ENCODE measurements around the gene NUDT12.

The NUDT12 gene

DNA sequence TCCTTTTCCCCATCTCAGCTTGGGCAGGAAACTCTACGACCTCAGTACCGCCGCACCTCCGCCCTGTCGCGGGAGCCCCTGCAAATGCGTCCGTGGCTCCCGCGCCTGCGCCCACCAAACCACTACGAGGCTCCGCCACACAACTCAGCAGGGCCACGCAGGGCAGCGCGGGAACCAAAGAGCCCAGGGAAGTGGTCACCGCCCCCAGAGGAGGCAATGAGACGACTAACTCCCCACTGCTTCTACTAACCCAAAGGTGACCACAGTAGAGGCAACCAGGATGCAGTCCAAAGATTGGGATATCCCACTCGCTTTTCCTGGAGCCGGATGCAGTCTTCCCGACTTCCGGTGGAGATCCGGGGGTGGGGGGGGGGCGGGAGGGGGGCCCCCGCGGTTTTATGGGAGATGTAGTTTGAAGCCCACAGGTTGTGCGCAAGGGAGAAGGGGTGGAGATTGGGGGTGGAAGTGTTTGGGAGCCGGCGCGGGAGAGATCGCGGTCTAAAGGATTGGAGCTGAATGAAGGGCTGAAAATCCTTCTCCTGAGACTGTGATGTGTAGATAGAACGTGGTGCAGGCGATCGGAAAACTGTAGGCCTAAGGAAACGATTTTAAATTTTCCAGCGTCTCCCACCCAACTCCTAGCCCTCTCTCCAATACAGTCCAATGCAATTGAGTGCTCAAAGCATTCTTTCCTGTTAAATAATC lies at the start of gene NUDT12:
Gene NUDT12, minus strand, starts transcription at position 337 of the 705 bp plus-strand sequence. CDS start 2,541 bp downstream, outside the sequence.
- peak; percentile 79 for DNase-seq

DNA sequence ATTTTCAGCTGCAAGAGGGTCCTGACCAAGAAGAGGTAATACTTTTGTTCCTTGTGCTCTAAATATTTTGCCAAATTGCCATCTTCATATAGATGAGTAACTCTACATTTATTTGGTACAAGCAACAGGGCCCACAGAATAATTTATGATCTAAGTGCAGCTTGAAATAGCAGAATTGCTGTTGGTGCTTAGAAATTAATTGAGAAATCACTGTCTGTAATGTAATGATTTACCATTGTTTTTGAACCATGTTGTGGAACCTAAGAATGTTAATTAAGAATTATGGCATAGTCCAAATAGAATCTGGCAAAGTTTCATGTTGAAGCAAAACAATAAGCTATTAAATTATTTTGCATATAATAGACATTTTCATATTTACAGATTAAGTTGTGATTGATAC lies 44.8 kb upstream of the NUDT12 start:
- no peak for DNase-seq

DNA sequence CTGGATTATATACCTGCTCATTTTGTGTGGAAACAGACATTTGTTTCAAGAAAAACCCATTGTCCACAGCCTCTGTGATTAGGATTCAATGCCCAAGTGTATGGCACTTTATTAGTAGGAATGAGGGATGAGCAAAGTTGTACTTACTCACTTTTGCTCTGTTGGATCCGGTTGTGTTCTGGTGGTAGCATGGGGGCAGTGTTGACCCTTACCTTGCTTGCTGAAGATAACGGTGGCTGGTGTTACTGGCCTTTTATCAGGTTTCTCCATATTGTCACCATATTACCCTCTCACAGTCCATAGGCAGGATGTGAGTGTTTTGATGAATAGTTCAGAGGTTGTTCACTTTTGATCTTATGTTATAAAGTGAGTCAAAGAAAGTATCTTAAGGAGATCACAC lies 42.7 kb upstream of the NUDT12 start:
- DNase-seq: no peak

DNA sequence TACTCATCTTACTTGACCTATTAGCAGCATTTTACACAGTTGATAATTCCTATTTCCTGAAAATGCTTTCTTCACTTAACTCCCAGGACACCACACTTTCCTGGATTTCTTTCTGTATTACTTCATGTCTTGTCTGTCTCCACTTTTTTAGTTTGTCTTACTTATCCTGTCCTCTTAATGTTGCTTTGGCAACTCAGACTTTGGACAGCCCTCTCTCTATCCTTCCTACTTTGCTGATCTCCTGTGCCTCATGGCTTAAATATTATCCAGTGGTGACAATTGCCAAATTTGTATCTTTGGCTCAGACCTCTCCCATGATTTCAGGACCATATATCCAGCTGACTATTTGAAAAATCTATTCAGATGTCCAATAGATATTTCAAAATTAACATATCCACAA lies 39.8 kb upstream of the NUDT12 start:
- DNase-seq: no peak

DNA sequence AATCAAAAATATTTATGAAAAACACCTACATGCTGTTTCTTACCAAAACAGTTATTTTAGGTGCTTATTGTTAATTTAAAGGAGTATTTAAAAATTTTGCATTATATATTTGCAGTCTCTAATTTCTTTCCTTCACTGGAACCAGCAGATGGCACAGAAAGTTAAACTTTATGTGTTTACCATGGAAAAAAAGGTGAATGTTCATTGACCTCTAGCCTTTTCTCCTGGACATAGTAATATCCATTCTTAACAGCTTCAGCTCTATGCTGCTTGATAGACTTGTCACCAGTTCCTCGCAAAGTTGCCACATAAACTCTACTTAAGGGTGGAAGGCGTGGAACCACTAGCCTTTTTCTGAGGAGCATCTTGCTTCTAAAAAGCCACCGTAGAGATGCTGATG lies 38.7 kb upstream of the NUDT12 start:
- no peak for DNase-seq

DNA sequence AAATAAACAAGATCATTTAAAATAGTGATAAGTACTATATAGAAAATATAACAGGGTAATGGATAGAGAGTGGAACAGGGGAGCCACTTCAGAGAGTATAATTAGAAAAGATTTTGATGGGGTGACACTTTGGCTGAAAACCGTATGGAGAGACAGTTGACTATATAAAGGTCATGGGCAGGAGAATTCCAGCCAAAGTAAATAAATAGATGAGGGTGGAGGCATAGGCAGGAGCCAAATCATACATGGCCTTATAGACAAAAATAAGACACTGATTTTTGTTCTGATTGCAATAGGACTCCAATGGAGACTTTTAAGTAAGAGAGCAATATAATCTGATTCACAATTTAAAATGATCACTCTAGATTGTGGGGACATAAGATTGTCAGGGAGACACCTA lies 37.5 kb upstream of the NUDT12 start:
- no peak for DNase-seq

DNA sequence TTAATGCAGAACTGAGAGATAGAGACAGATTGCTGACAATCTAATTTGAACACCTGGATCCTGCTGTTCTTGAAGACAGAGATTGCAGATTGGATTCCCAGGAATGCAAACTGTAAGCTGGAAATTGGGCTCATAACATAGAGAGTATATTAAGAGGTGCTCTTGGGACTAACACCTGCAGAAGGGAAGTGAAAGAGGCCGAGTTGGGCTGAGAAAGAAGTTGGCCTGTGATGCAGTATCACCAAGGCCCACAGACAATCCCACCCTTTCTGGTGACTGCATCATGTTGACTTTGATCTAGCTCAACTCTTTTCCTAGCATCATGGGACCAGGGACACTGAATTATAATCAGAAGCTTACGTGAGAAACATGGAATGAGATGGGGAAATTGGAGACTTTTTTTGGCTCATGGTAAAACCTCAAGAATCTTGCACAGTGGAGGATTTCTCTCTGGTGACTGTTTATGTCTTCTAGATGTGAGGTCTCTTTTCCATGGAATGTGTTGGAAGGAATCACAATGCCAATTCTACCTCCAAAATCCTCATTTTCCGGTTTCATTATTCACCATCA lies 36.5 kb upstream of the NUDT12 start:
- no peak for DNase-seq

DNA sequence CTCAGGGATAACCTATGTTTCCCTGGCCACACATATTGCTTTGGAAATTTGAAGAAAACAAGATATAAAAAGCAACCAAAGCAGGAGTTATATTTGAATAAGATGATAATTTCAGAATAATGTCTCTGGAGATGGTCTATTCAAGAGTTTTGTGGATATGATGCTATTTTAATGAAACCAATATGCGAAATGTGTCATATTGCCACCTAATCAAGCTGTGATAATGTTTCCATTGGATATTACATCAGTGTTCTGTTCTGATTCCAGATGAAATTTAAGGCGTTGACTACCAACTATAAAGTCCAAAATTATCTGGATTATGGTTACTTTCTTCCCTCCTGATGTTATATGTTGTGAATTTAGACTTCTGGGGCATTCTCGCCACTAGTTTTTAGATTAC lies 27.6 kb upstream of the NUDT12 start:
- DNase-seq: no peak

DNA sequence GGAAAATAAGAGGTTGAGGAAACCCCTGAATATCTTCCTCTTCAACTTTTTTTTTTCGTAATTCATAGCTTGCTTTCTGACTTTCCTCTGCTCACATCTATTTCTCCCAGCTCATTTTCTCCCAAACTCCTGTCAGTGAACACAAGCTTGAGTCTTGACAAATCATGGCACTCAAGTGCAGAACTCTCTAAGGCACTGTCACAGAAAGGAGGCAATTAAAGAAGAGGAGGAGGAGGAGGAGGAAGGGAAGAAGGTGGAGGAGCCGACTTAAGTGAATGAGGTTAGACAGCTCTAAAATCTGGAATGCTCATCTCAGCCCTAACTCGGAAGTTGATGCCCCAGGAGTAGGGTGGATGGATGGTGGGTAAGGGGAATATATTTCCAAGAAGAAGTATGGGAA lies 27.2 kb upstream of the NUDT12 start:
- DNase-seq: no peak

DNA sequence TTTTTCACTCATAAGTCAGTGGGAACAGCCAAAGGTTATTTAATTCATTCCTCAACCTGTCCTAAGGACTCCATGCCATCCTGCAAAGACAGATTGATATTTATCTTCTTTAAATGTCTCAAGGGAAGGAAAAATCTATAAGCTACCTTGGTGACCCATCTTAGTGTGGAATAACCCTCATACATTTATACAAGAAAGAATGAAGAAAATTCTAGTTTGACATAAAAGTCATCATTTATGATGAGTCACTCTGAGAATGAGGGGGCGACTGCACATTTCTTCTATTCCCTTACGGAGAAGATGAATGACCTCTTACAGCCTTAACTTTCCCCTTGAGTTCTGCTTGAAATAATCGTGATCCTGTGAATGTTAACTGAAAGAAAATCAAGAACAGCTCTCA lies 26.8 kb upstream of the NUDT12 start:
- no peak for DNase-seq

DNA sequence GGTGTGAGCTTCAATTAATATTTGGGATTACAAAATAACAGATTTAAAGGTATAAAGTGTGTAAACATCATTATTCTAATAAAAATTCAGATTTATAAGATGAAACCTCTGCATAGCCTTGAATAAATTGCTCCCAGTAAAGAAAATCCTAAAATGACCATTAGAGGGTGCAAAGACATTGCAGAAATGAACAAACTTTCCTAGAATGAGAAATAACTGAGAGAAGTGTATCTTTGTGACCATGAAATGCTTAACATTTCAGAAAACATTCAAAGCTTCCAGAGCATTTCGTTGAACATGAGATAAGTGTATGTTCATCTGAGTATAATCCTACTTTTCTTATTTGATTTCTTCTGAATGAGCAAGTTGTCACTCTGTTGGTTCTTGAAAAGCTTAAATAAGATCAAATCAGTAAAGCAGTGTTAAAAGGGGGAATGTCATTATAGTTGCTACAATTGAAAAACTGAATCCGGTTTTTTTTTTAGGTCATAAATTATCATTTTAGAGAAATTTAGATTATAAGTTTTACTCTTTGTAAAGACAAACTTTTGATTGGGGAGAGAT lies 24.7 kb upstream of the NUDT12 start:
- peak; percentile 12 for DNase-seq

DNA sequence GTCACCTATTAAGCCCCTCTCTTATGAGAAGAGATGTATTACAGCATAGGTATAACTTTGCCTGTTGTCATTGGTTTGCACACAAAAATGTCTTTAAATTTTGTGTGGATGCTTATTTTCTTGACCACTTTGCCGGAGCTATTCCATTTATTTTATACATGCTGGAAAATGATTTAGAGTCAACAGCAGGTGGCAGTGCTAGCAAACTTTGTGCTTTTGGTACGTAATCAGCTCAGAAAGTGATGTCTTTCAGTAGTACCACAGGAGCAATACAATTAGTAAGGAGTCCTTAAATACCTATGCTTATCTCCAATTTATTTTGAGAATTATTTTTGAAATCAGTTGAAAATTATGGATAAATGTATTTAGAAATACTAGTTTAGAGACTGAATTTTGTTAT lies 19.8 kb upstream of the NUDT12 start:
- peak; percentile 47 for DNase-seq

DNA sequence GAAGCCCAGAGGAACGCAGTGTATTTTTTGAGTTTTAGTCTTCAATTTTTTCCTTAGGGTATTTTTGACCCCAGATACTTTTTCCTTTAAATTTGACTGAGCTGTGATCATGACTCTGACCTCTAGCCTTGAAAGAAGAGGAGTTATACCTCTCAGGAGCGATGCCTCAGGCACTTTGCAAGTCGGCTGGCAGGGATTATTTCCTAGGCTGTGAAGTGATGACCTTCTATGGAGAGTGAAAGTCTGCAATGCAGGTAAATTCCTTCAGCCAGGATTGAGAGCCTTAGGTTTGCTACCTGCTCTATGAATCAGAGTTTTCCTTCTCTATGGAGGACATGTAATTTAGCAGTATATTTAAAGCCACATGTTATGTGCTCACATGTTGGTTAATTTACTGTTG lies 10.8 kb upstream of the NUDT12 start:
- DNase-seq: no peak

DNA sequence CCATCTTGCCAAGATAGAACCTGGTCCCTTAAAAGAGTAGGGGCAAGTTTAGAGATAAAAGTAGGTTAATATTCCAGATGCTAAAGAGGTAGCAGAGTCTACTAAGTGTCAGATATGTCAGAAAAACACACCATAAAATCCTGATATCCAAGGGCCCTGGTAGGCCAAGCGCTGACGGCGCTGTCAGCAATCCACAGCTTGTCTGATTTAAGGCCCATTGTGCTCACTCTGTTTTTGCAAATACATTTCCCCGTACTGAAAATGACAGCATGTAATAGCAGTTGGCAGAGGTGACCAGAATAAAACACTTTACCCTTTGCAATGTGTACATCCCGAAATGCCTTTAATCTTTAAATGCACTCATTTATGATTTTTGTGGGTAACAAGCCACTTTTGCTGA lies 9.9 kb upstream of the NUDT12 start:
- no peak for DNase-seq

DNA sequence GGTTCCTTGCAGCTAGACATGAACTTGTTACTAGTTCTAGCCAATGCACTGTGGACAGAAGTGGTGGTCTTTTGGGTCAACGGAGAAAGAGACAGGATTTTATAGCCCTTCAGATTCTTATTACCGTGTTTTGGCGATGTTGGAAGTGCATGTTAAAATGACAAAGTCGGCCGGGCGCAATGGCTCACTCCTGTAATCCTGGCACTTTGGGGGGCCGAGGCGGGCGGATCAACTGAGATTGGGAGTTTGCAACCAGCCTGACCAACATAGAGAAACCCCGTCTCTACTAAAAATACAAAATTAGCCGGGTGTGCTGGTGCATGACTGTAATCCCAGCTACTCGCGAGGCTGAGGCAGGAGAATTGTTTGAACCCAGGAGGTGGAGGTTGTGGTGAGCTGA lies 9.1 kb upstream of the NUDT12 start:
- no peak for DNase-seq

DNA sequence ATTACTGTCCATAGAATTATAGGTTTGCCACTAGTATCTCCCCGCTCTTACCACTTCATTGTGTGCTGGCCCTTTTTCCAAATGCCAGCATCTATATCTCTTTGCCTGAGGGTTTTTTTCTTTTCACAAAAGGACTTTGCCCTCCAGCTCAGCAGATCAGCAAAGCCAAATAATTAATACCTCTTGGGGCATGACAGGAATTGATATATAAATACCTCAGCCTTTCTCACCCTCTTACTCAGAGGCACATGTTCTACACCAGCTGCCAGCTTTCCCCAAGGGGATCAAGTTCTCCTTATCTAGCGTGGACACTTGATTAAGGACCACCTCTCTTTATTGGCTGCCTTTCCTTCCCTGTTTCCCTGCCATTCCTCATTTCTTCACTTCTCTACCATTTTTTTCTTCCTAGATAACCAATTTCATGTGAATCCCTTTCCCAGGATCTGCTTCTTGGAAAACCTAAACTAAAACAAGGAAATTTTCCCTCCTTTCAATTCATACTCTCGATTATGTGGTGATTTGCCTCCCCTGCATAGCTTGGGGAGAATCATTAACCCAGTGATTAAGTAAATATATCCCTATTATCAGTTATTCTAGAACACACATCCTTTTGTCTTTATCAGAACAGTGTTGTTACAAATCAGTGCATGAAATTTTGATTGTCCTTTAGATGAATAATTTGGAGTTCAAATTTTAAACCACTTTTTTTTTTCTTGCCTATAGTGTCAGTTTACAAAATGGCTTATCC lies 6.9 kb upstream of the NUDT12 start:
- DNase-seq: no peak

DNA sequence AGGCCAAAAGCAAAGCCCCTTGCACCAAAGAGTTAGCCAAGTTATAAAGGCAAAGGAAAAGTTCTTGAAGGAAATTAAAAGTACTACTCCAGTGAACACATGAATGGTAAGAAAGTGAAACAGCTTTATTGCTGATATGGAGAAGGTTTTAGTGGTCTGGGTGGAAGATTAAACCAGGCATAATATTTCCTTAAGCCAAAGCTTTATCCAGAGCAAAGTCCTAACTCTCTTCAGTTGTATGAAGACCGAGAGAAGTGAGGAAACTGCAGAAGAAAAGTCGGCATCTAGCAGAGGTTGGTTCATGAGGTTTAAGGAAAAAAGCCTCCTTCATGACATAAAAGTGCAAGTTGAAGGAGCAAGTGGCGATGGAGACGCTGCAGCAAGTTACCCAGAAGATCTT lies 3.1 kb upstream of the NUDT12 start:
- no peak for DNase-seq

DNA sequence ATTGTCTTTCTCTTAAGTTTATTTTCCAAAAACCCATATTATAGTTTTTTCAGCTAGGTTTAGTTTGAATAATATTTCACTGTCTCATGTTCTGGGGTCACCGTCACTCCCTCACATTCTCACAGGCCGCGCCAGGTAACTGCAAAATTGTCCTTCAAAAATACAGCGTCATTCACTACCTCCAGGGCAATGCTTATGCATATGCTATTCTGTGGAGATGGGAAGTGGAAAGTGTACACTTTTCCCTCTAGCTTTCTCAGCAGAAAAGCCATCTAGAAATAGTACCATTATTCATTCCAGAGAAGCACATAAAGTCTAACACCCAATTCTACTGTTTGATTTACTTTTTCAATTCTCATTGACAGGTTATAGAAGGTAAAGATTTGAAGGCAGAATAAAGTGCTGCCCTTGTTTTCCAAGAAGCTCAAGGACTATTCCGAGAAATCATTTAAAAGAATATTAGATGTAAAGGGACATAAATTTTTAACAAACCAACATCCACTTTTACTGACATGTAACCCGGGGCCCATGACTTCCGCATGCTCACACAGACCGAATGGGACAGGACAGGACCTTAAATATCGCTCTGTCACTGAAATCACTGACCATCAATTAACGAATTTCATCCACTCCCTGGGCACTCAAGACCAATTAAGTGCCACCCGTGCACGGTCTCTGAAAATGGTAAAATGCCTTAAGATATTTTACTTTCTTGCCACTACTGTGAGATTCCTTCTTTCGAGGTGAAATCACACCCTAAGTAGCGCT lies 720 bp downstream of the NUDT12 start:
- DNase-seq: peak; percentile 17

DNA sequence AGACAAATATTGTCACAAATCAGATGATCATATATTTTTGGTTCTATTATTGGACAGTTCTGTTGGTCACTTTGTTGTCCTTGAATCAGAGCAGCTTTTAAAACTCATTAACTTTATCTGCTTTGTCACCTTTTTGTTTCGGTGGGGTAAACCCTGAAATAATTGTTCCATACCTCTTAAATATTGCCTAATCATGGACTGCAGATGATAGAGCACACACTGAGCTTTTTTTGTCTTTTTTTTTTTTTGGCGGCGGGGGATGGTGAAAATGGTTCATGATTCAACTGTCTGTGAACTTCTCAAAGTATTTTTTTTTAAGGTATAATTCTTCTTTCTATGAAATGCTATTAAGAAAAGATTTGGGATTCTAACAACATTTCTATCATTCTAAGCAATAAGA lies 1.8 kb downstream of the NUDT12 start:
- no peak for DNase-seq

DNA sequence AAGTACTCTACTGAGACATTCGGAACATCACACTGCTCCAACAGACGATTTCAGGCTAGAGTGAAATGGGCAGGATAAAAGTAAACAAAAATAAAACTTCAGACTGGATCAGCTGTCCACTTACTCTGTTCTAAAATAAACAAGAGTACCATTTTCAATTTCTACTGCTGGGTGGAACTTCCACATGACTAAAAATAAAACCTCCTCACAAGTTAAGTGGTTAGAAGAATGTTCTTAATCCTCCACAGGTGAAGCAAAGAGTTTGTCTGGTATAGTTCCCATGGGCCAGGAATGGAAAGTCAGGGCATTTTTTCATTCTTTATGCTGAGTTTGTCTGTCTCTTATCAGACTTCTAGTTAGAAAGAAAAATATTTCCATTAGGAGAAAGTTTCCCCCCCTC lies 15.7 kb downstream of the NUDT12 start:
- no peak for DNase-seq

DNA sequence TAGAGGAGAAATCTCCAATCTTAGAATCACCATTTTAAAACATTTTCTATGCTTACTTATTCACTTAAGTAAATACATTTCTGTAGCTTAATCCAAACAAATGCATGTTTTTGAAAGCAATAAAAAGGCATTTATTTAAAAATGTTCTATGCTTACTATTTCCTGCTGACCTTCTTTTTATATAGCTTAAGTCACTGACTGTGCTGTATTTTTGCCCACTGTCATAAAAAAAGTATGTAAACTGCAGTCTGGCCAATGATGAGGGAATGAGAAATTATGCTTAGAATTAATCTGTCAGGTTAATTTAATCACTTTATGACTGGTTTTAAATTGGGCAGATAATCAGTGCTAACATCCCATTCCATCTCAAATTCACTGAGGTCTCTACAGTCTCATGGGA lies 20.1 kb downstream of the NUDT12 start:
- no peak for DNase-seq

DNA sequence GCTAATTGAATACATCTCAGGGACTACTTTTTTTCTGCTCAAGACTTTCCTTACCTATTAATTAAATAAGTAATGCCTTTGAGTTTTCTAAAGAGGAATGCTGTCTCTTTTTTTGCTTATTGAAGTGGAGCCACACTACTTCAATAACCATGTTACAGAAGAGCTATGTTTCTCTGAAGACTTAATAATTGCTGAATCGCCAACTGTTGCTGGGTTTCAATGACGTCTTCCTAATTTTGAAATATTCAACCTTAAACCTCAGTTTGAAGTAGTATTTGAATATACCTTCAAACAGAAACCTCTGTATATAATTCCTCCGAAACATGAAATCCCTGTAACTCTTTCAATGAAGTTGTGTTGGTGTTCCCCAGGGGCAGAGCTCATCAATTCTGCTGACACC lies 21.0 kb downstream of the NUDT12 start:
- no peak for DNase-seq

DNA sequence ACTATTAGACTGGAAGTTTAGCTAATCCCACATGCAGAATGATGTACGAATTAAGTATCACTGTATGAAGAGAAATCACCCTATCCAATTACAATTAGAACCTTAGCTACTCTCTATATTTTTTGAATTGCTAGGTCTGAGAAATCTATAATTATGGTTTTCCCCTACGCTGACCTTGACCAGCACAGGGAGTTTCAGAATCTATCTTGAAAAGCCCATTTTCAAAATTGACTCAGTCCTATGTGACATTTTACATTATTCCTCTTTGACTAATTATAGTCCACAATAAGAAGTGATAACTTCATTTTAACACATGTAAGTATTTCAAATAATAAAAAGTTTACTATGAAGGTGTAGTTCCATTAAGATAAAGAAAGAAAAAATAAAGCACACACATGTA lies 21.5 kb downstream of the NUDT12 start:
- DNase-seq: no peak

All from hematopoietic multipotent progenitor cell treated with erythropoietin and hydrocortisone succinate and interleukin-3 and kit ligand, for 8 days (in vitro differentiated cells).